NCI-H1436 (cell line): ENCODE measurements around the gene REXO4.

Source experiments
- DNase-seq: peaks from one replicate; lab custom pipeline; 2025; lab: John Stamatoyannopoulos, UW

The REXO4 gene, protein sequence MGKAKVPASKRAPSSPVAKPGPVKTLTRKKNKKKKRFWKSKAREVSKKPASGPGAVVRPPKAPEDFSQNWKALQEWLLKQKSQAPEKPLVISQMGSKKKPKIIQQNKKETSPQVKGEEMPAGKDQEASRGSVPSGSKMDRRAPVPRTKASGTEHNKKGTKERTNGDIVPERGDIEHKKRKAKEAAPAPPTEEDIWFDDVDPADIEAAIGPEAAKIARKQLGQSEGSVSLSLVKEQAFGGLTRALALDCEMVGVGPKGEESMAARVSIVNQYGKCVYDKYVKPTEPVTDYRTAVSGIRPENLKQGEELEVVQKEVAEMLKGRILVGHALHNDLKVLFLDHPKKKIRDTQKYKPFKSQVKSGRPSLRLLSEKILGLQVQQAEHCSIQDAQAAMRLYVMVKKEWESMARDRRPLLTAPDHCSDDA

GRCh38 chr9:133417541-133418461 is at the start of gene REXO4:
TSS of gene REXO4 (minus strand) at chr9:133418010. CDS start at chr9:133417844, 166 bp downstream.
- peak; percentile 64 for DNase-seq

- DNase-seq = no peak
Observed at GRCh38 chr9:133467101-133467500, 49.3 kb upstream of the REXO4 start.

DNA sequence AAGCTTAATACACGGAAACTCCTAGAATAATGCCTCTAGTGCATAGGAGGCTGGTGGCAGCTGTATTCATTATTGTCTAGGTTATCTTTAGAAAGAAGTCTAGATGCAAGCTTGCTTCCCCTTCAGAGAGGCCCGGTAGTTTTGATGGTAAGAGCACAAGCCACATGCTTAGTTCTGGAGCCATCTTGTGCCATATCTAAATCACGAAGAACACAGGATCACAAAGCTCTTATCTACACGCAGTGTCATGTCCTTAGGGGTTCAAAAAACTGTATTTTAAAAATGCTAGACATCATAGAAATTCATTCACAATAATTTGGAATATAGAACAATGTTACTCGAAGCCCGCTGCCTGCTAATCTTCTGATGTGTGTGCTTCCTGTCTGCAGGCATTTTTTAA is 48.2 kb upstream of the REXO4 start:
- DNase-seq = no peak

DNA sequence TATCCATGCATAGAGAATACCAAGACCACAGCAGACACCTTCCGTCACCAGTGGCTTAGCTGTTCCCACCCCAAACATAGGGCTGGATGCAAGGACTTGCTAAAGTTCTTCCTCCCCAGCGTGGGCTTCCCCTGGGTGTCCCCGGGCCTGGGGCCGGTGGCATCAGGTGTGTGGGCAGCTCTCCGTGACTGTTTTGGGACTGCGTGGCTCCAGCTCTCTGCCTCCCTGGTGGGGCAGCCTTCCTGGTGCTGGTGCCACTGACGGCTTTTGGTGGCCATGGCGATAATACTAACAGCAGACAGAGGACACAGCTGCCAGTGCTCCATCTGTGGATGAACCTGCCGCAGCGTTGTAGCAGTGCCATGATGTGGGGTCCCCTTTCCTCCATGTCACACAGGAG is 46.8 kb upstream of the REXO4 start:
- DNase-seq = no peak

DNA sequence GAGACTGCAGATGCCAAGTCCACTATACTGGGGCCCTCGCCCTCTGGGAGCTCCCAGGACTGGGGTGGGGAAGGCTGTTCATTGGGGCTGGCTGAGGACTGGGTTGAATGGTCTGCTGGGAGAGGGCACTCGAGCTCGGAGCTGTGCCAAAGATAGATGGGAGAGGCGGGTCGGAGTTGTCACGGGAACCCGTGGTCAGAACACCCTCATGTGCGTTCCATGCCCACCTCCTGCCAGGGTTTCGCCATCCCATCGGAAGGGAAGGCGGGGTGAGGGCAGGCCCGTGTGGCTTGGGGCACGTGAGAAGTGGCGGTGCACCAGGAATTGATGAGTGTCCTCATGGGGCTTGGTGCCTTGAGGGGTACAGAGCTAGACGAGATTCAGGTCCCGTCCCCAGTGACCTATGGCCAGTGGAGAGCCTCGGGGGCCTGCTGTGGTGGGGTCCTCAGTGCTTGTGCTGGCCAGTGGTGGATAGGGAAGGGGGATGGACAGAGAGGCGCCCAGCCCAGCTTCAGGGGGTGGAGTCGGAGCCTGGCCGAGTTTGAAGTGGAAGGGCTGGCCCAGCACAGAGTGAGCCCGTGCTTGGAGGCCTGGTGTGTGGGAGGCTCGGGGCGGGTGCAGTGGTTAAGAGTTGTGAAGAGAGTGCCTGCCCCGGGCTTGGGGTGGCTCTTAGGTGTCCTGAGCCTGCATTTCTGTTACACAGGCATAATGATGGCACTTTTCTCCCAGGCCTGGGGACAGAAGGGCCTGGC is 46.2 kb upstream of the REXO4 start:
- no peak for DNase-seq

- no peak for DNase-seq
Observed at GRCh38 chr9:133463234-133463863, 45.5 kb upstream of the REXO4 start.

- DNase-seq = no peak
Observed at GRCh38 chr9:133461975-133462374, 44.2 kb upstream of the REXO4 start.

DNA sequence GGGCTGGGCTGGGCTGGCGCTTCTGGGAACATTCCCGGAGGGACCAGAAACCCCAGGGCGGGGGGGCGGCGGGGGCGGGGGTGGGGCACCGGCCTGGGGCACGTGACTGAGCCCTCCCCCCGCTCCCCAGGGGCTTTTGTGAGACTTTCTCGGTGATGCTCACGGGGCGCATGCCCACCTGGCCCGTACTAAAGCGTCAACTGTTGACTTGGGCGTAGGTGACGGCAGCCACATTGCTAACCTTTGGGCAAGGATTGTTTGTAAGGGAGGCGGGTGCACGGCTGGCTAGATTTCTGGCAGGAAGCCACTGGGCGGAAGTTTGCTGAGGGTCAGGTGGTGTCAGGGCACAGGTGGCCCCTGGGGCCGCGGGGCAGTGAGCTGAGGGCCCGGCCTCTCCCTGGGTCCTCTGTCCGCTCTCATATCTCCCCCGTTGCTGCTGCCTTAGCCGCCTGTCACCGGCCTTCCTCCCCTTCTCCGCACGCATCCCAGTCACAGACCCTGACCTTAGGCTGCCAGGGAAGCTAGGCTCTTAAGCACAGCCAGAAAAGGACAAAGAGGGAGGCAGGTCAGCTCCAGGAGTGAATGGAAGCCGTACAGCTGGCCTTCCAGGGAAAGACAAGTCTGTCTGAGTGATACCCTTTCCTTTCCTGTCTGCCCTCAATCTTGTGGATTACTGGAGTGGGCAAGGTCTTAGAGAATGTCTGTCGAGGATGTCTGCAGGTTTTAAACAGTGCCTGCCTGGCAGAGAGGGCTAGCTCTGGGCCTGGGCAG is 42.8 kb upstream of the REXO4 start:
- peak; percentile 79 for DNase-seq

DNA sequence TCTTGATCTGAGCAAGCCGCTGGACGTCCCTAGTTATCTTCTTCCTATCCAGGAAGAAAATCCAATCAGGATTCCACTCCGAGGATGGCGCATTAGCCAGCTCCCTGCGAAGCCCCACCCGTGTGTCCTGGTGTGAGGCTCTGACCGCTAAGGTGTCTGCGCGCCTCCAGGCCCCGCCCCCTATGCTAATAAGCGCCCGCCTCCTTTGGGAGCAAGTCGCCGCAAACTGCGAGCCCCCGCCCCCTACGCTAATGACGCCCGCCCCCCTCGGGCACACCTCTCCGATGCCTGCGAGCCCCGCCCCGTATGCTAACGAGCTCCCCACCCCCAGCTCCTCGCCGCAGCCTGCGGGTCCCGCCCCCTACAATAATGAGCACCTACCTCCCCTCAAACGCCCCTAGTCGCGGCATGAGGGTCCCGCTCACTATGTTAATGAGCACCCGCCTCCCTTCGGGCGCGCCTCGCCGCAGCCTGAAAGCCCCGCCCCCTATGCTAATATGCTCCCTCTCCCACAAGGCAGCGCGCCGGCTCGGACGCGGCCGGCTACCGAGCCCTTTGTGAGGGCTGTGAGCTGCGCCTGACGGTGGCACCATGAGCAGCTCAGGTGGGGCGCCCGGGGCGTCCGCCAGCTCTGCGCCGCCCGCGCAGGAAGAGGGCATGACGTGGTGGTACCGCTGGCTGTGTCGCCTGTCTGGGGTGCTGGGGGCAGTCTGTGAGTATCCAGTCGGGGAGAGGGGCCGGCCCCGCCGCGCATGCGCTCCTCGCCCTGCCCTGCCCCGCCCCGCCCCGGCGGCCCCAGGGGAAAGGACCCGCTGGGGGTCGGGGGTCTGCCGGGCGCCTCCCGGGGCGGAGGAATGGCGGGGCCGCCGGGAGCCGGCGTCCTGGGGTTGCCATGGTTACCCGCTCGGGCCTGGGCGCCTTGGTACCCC is 41.9 kb upstream of the REXO4 start, which contains the start of gene CACFD1:
TSS of gene CACFD1 (plus strand) at position 503 of the 929 bp plus-strand sequence. CDS start at position 592, 89 bp downstream.
- peak; percentile 97 for DNase-seq

- no peak for DNase-seq
Observed at GRCh38 chr9:133458643-133459312, 41.0 kb upstream of the REXO4 start.

DNA sequence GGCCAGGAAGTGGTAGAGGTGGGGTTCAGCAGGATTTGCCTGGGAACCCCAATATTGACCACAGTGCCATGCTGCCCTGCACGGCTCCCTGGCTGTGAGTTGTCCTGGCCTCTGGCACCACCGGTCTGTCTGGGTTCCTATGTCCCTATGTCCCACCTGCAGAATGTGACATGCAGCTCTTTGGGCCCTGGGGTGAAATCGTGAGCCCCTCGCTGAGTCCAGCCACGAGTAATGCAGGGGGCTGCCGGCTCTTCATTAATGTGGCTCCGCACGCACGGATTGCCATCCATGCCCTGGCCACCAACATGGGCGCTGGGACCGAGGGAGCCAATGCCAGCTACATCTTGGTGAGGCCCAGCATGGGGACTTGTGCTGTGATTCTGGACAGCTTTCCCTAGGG is 39.9 kb upstream of the REXO4 start:
- DNase-seq = no peak

GRCh38 chr9:133457233-133457632 is 39.4 kb upstream of the REXO4 start:
- no peak for DNase-seq

DNA sequence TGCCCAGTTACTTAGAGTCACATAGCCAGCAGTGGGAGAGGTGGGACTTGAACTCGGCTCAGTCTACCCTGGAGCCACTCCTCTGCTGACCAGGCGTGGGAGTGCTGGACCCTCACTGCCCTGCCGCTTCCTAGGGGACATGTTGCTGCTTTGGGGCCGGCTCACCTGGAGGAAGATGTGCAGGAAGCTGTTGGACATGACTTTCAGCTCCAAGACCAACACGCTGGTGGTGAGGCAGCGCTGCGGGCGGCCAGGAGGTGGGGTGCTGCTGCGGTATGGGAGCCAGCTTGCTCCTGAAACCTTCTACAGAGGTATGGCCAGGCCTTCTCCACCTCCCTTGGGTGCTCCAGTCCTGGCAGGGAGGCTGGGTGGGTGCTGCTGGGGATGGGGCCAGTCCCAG is 38.6 kb upstream of the REXO4 start:
- no peak for DNase-seq

GRCh38 chr9:133455936-133456335 is 38.1 kb upstream of the REXO4 start:
- DNase-seq = no peak

DNA sequence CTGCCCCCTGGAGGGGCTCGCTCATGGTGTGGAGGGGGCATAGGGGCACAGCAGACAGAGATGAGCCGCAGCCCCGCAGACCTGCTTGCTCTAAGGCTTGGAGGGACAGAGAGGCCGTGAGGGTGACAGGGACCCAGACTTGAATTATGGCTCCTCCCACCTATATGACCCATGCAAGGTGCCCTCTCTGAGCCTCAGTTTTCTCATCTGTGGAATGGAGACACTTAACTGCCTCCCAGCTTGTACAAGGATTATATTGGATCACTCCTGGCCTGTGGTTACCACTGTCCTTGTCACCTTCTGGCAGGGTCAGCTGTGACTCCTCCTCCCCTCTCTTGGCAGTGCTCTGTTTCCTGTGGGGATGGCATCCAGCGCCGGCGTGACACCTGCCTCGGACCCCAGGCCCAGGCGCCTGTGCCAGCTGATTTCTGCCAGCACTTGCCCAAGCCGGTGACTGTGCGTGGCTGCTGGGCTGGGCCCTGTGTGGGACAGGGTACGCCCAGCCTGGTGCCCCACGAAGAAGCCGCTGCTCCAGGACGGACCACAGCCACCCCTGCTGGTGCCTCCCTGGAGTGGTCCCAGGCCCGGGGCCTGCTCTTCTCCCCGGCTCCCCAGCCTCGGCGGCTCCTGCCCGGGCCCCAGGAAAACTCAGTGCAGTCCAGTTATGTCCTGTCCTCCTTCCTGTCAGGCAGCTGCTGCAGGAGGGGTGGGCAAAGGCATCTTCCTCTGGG is 37.3 kb upstream of the REXO4 start:
- DNase-seq = no peak

GRCh38 chr9:133454325-133454724 is 36.5 kb upstream of the REXO4 start:
- no peak for DNase-seq

DNA sequence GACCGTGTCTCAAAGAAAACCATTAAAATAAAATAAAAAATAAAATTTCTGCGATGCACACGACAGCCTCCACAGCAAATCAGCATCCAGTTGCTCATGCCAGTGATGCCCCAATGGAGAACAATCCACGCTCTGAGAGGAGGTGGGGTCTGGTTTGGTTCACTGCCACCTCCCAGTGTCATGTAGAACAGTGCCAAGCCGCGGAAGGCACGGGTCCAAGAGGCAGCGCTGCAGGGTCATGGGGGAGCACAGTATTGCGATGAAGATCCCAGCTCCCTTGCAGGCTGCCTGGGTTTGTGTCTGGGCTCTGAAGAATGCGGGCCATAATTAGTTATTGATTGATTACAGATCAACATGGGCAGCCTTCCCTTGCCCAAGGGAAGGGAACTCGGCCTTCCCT is 35.8 kb upstream of the REXO4 start:
- DNase-seq = no peak

DNA sequence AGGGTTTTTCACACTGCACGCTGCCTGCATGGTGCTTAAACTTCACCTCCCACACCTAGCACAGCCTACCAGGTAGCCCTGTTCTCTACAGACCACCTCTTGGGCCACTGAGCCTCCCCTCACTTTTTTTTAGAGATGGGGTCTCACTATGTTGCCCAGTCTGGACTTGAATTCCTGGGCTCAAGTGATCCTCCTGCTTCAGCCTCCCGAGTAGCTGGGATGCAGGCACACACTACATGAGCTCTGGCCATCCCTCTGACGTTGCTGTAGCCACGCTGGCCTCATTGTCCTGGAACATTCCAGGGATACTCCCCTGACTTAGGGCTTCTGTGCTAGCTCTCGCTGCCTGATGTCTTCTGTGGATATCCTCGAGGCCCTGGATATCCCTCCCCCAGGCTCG is 34.8 kb upstream of the REXO4 start:
- DNase-seq = no peak
